GM23338 (cell line): Measurements from ENCODE around the gene ANKRD22. TPM values are rescaled to one million over a fixed set of nuclear protein-coding genes. Genes with fewer than 3 reads are reported as not detected.

Source experiments
- ATAC-seq: fragments of 200-7000 bp; cut with Tn5 transposase; 3 replicates; pipeline ENCODE4 v1.9.1; 2020
- DNase-seq: peaks from one replicate; pipeline ENCODE4 v3.0.0-alpha.2; 2015; ENCODE audit warnings: low spot score
- H2AFZ ChIP-seq: fragments of 200-600 bp; sonication (generic); 2 replicates; pipeline ENCODE4 v1.8.0; 2016; ENCODE audit warnings: antibody characterized with exemption, mild to moderate bottlenecking, moderate library complexity
- H3F3A ChIP-seq: fragments of 200-600 bp; sonication (generic); replicated peaks from 2 replicates; pipeline ENCODE4 v1.8.0; 2017; ENCODE audit warnings: antibody characterized with exemption, mixed run types, low read depth
- H3K27ac ChIP-seq: fragments of 200-600 bp; sonication (generic); 2 replicates; pipeline ENCODE4 v1.6.1; 2016; ENCODE audit warnings: low read depth
- H3K27me3 ChIP-seq: fragments of 200-600 bp; sonication (generic); 2 replicates; pipeline ENCODE4 v1.8.0; 2016; ENCODE audit warnings: mild to moderate bottlenecking, mixed run types, moderate library complexity; ENCODE audit not compliant: insufficient read depth
- H3K36me3 ChIP-seq: fragments of 200-600 bp; sonication (generic); 2 replicates; pipeline ENCODE4 v1.8.0; 2016; ENCODE audit warnings: mild to moderate bottlenecking; ENCODE audit not compliant: insufficient read depth
- H3K4me1 ChIP-seq: fragments of 200-600 bp; sonication (generic); 2 replicates; pipeline ENCODE4 v1.8.0; 2016; ENCODE audit warnings: mild to moderate bottlenecking, moderate library complexity; ENCODE audit not compliant: insufficient read depth
- H3K4me2 ChIP-seq: fragments of 200-600 bp; sonication (generic); 2 replicates; pipeline ENCODE4 v1.7.1; 2017; ENCODE audit warnings: mixed run types
- H3K4me3 ChIP-seq: fragments of 200-600 bp; sonication (generic); 2 replicates; pipeline ENCODE4 v1.6.1; 2016; ENCODE audit warnings: mixed run types
- H3K79me2 ChIP-seq: fragments of 200-600 bp; sonication (generic); replicated peaks from 2 replicates; pipeline ENCODE4 v1.8.0; 2017; ENCODE audit warnings: mild to moderate bottlenecking; ENCODE audit not compliant: insufficient read depth
- H3K9me2 ChIP-seq: fragments of 200-600 bp; sonication (generic); 2 replicates; pipeline ENCODE4 v1.8.0; 2017; ENCODE audit not compliant: insufficient read depth
- H4K20me1 ChIP-seq: fragments of 200-600 bp; sonication (generic); replicated peaks from 2 replicates; pipeline ENCODE4 v1.8.0; 2017; ENCODE audit warnings: mild to moderate bottlenecking; ENCODE audit not compliant: insufficient read depth
- H3K27ac Mint-ChIP-seq: 2 replicates; pipeline ENCODE4 v1.8.0; 2020; ENCODE audit warnings: inconsistent platforms, mild to moderate bottlenecking, moderate library complexity, mixed read lengths
- H3K27me3 Mint-ChIP-seq: 3 replicates; pipeline ENCODE4 v1.8.0; 2022; ENCODE audit warnings: low read depth, mild to moderate bottlenecking, moderate library complexity, mixed read lengths, inconsistent platforms; ENCODE audit not compliant: insufficient read depth, poor library complexity
- H3K36me3 Mint-ChIP-seq: 3 replicates; pipeline ENCODE4 v1.8.0; 2021; ENCODE audit warnings: low read depth, mild to moderate bottlenecking, inconsistent platforms, moderate library complexity, mixed read lengths
- H3K4me1 Mint-ChIP-seq: 3 replicates; pipeline ENCODE4 v1.8.0; 2020; ENCODE audit warnings: mild to moderate bottlenecking, inconsistent platforms, mixed read lengths
- H3K4me3 Mint-ChIP-seq: 3 replicates; pipeline ENCODE4 v1.8.0; 2021; ENCODE audit warnings: moderate library complexity, mild to moderate bottlenecking, inconsistent platforms, mixed read lengths
- H3K9me3 Mint-ChIP-seq: 3 replicates; pipeline ENCODE4 v1.8.0; 2020; ENCODE audit warnings: moderate library complexity, mild to moderate bottlenecking, inconsistent platforms, mixed read lengths
- CREB1 ChIP-seq: fragments of 250-450 bp; sonication (Bioruptor Pico); IDR thresholded peaks from 2 replicates; pipeline ENCODE4 v1.5.0; 2020; ENCODE audit warnings: low read depth, mild to moderate bottlenecking, moderate library complexity
- CTCF ChIP-seq, 2 experiments: fragments of 200-600 bp in 1 of 2; sonication (generic) in 1 of 2; conservative IDR thresholded peaks; 2 replicates each; pipeline versions ENCODE4 v1.5.1 to v1.6.1; 2016 to 2017; ENCODE audit warnings: antibody characterized with exemption in 2 of 2, low read depth in 2 of 2, mild to moderate bottlenecking in 2 of 2, moderate library complexity in 1 of 2
- ETS1 ChIP-seq: IDR thresholded peaks from 2 replicates; pipeline ENCODE4 v1.6.1; 2016; ENCODE audit warnings: antibody characterized with exemption
- EZH2 ChIP-seq: fragments of 200-600 bp; sonication (generic); IDR thresholded peaks from one replicate; pipeline ENCODE4 v1.8.0; 2017; ENCODE audit warnings: antibody characterized with exemption, mild to moderate bottlenecking, low read depth; ENCODE audit not compliant: unreplicated experiment
- EZH2phosphoT487 ChIP-seq: fragments of 200-600 bp; sonication (generic); IDR thresholded peaks from one replicate; pipeline ENCODE4 v1.8.1; 2018; ENCODE audit warnings: antibody characterized with exemption; ENCODE audit not compliant: unreplicated experiment
- JUNB ChIP-seq: IDR thresholded peaks from one replicate; pipeline ENCODE4 v1.6.1; 2016; ENCODE audit warnings: antibody characterized with exemption; ENCODE audit not compliant: unreplicated experiment
- NANOG ChIP-seq: IDR thresholded peaks from 2 replicates; pipeline ENCODE4 v1.6.1; 2016; ENCODE audit warnings: antibody characterized with exemption, borderline replicate concordance
- POLR2AphosphoS5 ChIP-seq: IDR thresholded peaks from 2 replicates; pipeline ENCODE4 v1.6.1; 2016; ENCODE audit warnings: antibody characterized with exemption, low read depth
- REST ChIP-seq: IDR thresholded peaks from one replicate; pipeline ENCODE4 v1.6.1; 2018; ENCODE audit warnings: antibody characterized with exemption; ENCODE audit not compliant: unreplicated experiment
- STAT1 ChIP-seq: IDR thresholded peaks from one replicate; pipeline ENCODE4 v1.6.1; 2016; ENCODE audit warnings: antibody characterized with exemption; ENCODE audit not compliant: unreplicated experiment
- ZNF114 ChIP-seq: fragments of 250-450 bp; sonication (Bioruptor Pico); IDR thresholded peaks from 2 replicates; pipeline ENCODE4 v1.5.0; 2020; ENCODE audit warnings: mild to moderate bottlenecking, moderate library complexity
- ZNF331 ChIP-seq: fragments of 250-450 bp; sonication (Bioruptor Pico); IDR thresholded peaks from 2 replicates; pipeline ENCODE4 v1.5.0; 2020; ENCODE audit warnings: low read depth, mild to moderate bottlenecking, moderate library complexity
- ZNF462 ChIP-seq: fragments of 250-450 bp; sonication (Bioruptor Pico); IDR thresholded peaks from 2 replicates; pipeline ENCODE4 v1.5.0; 2020; ENCODE audit warnings: mild to moderate bottlenecking, moderate library complexity
- polyA plus RNA-seq: library from polyadenylated mRNA; unstranded; fragments of >200 nt; fragmentation: Nextera tagmentation; extraction: Ambion mirVana; gene quantifications from 2 replicates; pipeline ENCODE4 v1.2.1, GENCODE V29; 2016
- total RNA-seq: library from RNA; depleted of rRNA; stranded (reverse); fragments of >200 nt; shearing (Covaris generic); gene quantifications from 2 replicates; pipeline ENCODE4 v1.2.3, GENCODE V29; 2014

The ANKRD22 gene
- total and polyA plus RNA-seq, 2 experiments from 2014 or later: not detected

- no peaks in the 10 kb centered on the region for H3K9me3 Mint-ChIP-seq
- Histone ChIP-seq H2AFZ (no peak overlapping the region), H3F3A (no peaks in the 10 kb centered on the region), H3K27ac (no peak overlapping the region), H3K4me1 (peaks cover 20% of the 10 kb centered on the region), H3K4me3 (no peak overlapping the region), H3K9me2 (no peaks in the 10 kb centered on the region), H3K79me2 (no peaks in the 10 kb centered on the region), H3K4me2 (no peak overlapping the region), H3K36me3 (no peaks in the 10 kb centered on the region), H3K27me3 (no peaks in the 10 kb centered on the region), H4K20me1 (no peaks in the 10 kb centered on the region)
- H3K4me1 Mint-ChIP-seq: peaks cover 18% of the 10 kb centered on the region
- DNase-seq: no peak
- peaks cover 2% of the 10 kb centered on the region for H3K27me3 Mint-ChIP-seq
- no peak for TF ChIP-seq REST
- no peak for TF ChIP-seq EZH2
- no peak for TF ChIP-seq STAT1
- no peak for TF ChIP-seq CREB1
- TF ChIP-seq EZH2phosphoT487: no peak
- no peak for TF ChIP-seq ZNF114
- TF ChIP-seq NANOG: no peak
- TF ChIP-seq ZNF462 (CRISPR knock-in tag): no peak
- no peak for TF ChIP-seq ETS1
- TF ChIP-seq JUNB: no peak
- TF ChIP-seq CTCF (conservative IDR thresholded peaks at IDR 0.05; ENCODE audit: low read depth in 2 of 2): no peak
- no peak for TF ChIP-seq ZNF331 (CRISPR knock-in tag)
- TF ChIP-seq POLR2AphosphoS5: no peak
- ATAC-seq: no peak
- H3K36me3 Mint-ChIP-seq: no peaks in the 10 kb centered on the region
- H3K27ac Mint-ChIP-seq: no peak overlapping the region
- no peak overlapping the region for H3K4me3 Mint-ChIP-seq
Observed at GRCh38 chr10:88853155-88853881, 1.7 kb upstream of the ANKRD22 start.
